GM18526 (cell line): ENCODE measurements around the gene KCNG2.

ENCODE experiments used
- POLR2A ChIP-seq: IDR thresholded peaks from 3 replicates; pipeline ENCODE4 v1.6.1; 2011; ENCODE audit not compliant: insufficient read length; ENCODE audit errors: extremely low read depth

Gene KCNG2

GRCh38 chr18:79872527-79873444 is 75.0 kb downstream of the KCNG2 start:
- no peak for TF ChIP-seq POLR2A

GRCh38 chr18:79873449-79874110 is 75.8 kb downstream of the KCNG2 start:
- no peak for TF ChIP-seq POLR2A

GRCh38 chr18:79874553-79875530 is 77.1 kb downstream of the KCNG2 start:
- TF ChIP-seq POLR2A: no peak

- no peak for TF ChIP-seq POLR2A
Observed at GRCh38 chr18:79875531-79875919, 77.8 kb downstream of the KCNG2 start.

- no peak for TF ChIP-seq POLR2A
Observed at GRCh38 chr18:79875931-79876461, 78.3 kb downstream of the KCNG2 start.

GRCh38 chr18:79876497-79876896 is 78.8 kb downstream of the KCNG2 start:
- TF ChIP-seq POLR2A: no peak

GRCh38 chr18:79877163-79878091 is 79.7 kb downstream of the KCNG2 start:
- TF ChIP-seq POLR2A: no peak

GRCh38 chr18:79878741-79879378 is 81.1 kb downstream of the KCNG2 start:
- no peak for TF ChIP-seq POLR2A

GRCh38 chr18:79879566-79879965 is 81.8 kb downstream of the KCNG2 start:
- no peak for TF ChIP-seq POLR2A

GRCh38 chr18:79881695-79882094 is 84.0 kb downstream of the KCNG2 start:
- TF ChIP-seq POLR2A: no peak

- TF ChIP-seq POLR2A: no peak
Observed at GRCh38 chr18:79882522-79883241, 84.9 kb downstream of the KCNG2 start.

- TF ChIP-seq POLR2A: no peak
Observed at GRCh38 chr18:79883461-79884293, 85.9 kb downstream of the KCNG2 start.

GRCh38 chr18:79884294-79884962 is 86.7 kb downstream of the KCNG2 start:
- no peak for TF ChIP-seq POLR2A
